Muscle of arm (tissue), 12 donors: ENCODE results near the gene CLEC16A. TPM values are rescaled to one million over a fixed set of nuclear protein-coding genes. Genes with fewer than 3 reads are reported as not detected.
"Not testable (repeated sequence)": the region's sequence is repeated elsewhere in the genome, so short reads cannot be mapped to it uniquely, and the experiment has no call there.

Experiments
- DNase-seq: peaks from one replicate; pipeline ENCODE4 v3.0.0-alpha.2; 2013
- polyA plus RNA-seq, 12 donors: library from polyadenylated mRNA; unstranded; fragments of 120-200 nt; gene quantifications; one replicate each; pipeline ENCODE4 v1.2.1, GENCODE V29; 2013; ENCODE audit not compliant: insufficient read length in 12 of 12

Gene CLEC16A
- polyA plus RNA-seq, 12 donors: 11.8 to 16.1 (median 14.0) TPM; not detected in 1

DNA sequence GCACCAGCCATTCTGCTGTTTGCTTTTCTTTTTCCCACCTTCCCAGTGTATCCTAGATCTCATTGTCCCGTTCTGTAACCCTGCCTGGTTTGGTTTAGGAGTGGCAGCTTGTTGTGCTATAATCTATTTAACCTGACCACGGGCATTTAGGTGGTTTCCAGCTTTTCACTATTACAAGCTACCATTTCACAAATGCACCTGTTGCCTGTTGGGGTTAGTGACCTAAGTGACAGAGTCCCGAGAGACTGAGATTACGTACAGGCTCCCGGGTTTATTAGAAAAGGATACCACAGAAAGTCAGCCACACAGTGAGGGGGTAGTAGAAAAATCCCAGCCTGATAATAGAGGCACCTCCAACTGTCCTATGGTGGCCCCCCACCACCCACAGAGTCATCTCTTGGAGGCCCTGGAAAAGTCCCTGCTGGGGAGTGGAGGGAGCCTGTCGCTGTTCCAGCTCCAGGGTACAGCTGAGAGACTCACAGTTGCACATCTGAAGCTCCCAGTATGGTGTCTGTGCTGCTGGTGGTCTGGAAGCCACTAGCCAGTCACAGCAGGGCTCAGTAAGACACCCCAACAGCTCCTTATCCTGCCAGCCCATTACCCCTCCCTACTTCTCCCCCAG, 21.2 kb downstream of the CLEC16A start:
- no peak for DNase-seq

DNA sequence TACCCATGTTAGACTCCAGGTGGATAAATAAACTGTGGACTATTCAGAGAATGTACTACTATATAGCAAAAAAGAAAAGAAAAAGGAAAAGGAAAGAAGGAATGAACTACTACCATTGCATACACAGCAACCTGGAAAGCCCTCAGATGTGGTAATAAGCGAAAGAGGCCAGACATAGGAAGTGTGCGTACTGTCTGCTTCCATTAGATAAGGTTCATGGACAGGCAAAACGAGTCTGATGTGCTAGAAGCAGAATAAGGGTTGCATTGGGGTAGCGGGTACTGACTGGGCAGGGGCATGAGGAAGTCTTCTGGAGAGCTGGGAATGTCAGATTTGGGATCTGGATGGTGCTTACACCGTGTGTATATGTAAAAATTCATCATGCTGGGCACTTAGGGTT, 21.8 kb downstream of the CLEC16A start:
- DNase-seq: no peak

DNA sequence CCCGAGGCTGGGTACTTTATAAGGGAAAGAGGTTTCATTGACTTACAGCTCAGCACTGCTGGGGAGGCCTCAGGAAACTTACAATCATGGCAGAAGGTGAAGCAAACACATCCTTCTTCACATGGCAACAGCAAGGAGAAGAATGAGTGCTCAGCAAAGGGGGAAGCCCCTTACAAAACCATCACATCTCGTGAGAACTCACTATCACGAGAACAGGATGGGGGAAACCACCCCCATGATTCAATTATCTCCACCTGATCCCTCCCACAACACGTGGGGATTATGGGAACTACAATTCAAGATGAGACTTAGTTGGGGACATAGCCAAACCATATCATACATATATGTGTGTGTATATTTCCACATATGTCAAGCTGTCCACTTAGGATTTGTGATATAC, 22.2 kb downstream of the CLEC16A start:
- DNase-seq: not testable (repeated sequence)

DNA sequence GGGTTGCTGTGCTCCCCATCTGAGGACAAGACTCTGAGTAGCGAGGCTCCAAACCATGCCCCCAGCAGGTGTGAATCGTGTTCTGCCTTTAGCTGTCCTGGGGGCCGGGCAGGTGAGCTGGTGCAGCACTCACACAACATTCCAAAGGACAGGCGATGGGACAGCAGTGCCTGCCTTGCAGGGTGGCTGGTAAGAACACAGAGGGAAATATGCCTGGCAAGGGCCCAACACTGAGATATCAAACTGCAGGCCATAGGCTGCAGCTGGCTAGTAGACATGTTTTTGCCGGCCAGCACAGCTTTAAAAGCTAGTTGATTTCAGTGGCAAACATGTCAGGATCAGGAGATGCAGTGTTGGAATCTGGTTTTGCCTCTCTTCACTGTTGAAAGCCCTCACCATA, 23.6 kb downstream of the CLEC16A start:
- no peak for DNase-seq

DNA sequence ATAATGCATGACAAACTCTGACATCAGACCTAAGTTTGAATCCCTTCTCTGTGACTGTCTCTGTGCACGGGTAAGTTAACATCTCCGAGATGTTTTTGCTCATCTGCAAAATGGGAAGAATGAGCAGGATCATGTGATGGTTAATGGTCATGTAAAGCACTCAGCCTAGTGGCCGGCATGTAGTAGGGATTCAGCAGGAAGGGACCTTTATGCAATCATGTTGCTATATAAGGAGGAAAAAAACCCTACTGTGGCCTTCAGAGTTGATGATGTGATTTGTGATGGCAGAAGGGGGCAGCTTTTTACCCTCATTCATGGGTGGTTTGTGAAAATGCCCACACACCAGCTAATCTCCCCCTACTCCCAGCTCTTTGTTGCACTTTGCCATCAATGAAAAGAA, 24.1 kb downstream of the CLEC16A start:
- DNase-seq: no peak

DNA sequence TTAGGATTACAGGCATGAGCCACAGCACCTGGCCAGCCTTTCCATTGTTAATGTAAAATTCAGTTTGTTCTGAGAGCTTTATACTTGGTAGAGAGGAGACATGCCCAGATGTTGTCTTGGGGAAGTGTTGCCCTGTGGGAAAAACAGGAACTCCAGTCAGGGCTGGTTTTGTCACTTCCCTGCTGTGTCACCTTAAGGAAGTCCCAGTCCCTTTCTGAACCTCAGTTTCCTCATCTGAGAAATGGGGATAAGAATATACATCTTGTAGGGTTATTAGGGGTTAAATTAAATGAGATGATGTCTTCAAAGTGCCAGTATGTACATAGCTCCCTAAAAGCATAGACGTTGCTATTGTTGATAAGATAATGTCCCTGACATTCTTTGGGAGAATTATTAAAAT, 25.3 kb downstream of the CLEC16A start:
- no peak for DNase-seq

DNA sequence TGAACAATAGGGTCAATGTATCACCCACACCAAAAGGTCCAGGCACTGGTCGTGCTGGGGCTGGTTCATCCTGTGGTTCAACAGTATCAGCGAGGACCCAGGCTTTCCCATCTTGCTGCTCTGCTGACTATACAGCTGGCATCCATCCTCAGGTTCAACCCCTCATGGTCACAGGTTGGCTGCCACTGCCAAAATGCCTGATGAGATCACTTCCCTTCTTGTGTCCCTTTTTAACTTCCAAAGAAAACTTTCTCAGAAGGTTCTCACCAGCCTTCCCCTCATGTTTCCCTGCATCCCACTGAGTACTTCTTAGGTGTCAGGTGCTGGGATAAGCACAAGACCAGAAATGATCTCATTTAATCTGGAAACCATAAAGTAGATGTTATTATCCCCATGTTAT, 25.7 kb downstream of the CLEC16A start:
- DNase-seq: no peak

DNA sequence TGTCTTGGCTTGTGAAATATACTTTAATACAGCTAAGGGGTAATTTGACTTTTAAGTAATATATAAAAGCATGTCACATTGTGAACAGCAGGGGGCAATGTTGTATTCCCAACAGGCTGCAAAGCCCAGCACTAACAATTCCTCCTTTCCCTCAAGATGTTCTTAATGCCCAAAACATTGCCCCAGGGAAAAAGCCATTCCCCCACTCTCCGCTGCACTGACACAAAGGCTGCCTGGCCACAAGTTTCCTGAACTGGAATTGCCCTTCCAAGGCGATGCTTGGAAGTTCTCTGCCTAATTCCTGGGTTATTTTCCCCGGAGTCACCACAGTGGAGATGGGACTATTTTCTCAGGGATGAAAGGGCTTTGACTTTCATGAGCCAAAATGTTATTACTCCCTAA, 27.2 kb downstream of the CLEC16A start:
- peak; percentile 88 for DNase-seq

DNA sequence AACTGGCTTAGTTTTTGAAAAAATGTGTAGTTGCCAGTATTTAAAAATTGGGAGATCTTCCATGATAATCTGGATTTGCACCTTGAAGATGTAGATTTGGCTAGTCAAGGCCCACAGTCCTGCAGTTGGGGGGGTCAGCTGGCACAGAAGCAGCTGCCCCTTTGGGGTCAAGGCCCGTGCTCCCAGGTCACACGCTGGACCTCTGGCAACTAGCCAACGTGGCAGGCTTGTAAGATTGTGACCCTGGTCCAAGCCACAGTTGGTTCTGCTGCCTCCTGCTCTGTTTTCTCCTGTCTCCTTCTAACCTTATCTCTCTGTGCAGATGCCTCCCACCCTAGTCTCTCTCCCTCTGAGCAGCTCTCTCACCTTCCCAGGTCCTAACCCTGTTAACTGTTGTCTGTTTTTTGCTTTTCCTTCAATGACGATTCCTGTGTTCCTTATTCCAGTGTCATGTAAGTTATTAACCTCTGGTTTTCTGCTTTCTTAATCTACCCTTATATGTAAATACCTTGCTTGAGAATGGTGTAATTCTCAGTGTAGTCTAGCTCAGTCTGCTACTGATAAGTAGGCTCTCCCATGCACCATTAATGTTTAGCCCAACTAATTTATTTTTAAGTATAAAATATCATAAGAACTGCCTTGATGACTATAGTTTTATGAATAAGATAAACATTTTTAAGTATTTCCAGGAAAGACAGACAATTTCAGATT, 27.9 kb downstream of the CLEC16A start:
- DNase-seq: no peak

DNA sequence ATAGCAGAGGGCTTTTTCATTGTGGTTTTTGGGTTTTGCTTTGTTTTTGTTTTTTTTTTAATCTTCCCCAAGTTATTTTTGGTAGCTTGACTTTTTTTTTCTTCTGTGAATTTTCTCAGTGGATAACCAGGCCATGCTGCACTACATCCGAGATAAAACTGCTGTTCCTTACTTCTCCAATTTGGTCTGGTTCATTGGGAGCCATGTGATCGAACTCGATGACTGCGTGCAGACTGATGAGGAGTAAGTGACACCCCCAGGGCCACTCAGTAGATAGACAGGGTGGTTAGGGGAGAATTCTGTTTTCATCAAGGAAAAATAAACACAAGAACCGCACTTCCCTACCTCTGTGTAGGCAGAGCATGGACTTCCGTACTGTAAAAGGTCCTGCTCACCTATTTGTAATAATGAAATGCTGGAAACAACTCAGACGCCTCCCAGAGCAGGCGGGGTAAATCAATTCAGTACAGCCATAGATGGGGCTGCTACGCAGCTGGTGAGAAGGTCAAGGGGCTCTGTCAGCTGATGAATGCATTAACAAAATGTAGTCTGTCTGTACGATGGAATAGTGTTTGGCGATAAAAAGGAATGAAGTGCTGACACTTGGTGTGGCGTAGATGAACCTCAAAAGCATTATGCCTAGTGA, 28.6 kb downstream of the CLEC16A start:
- DNase-seq: no peak

DNA sequence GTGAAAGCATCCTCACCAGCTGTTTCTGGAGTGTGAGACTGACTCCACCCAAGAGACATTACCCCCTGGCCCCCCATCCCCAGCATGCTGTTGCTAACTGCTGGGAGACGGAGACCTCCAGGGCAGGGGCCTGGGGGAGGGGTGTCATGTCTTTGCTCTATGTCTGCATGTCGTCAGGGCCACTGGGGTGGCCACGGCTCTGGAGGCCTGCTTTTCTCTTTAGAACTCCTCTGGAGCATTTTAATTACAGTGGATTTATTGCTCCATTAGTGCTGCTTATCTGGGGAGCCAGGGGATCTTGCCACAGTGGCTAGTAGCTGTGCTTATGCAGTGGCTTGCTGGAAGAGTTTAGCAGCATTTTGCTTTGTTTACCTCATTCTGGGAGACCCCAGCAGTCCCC, 32.3 kb downstream of the CLEC16A start:
- no peak for DNase-seq

DNA sequence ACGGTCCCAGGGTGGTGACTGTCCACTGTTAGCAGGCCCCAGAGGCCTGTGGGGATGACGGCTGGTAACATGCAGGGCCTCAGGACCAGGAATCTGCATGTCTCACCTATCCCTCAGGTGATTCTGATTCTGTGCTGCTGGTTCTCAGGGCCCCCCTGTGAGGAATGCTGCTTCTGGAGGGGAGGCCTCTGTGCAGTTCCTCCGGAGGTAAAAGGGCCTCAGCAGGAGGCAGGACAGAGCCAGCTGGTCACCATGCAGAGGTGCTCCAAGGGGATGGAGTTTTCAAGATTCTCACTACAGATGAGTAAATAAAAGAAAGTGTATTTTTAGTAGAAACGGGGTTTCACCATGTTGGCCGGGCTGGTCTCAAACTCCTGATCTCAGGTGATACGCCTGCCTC, 33.8 kb downstream of the CLEC16A start:
- no peak for DNase-seq

DNA sequence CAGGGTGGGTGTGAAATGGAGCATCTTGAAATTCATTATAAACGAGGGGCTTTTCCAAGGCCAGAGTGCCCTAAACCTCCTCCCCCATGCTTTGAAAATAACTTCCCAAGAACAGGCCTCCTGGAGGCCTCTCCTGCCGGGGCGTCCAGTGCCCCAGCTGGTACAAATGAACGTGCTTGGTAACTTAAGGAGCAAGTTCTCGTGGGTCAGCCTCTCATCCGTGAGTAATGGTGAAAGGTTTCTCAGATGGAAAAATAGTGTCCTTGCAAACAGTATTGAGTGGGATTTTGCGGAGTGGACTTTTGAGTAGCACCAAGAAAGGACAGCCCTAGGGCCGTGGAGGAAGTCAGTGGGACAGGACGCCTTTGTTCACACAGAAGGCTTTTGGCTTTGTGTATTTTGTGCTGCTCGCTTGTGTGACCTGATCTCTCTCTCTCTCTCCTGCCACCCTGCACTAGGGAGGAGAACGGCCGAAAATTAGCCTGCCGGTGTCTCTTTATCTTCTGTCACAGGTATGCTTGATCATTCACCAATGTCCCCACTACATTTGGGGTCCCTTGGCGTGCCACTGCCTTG, 34.6 kb downstream of the CLEC16A start:
- DNase-seq: no peak

DNA sequence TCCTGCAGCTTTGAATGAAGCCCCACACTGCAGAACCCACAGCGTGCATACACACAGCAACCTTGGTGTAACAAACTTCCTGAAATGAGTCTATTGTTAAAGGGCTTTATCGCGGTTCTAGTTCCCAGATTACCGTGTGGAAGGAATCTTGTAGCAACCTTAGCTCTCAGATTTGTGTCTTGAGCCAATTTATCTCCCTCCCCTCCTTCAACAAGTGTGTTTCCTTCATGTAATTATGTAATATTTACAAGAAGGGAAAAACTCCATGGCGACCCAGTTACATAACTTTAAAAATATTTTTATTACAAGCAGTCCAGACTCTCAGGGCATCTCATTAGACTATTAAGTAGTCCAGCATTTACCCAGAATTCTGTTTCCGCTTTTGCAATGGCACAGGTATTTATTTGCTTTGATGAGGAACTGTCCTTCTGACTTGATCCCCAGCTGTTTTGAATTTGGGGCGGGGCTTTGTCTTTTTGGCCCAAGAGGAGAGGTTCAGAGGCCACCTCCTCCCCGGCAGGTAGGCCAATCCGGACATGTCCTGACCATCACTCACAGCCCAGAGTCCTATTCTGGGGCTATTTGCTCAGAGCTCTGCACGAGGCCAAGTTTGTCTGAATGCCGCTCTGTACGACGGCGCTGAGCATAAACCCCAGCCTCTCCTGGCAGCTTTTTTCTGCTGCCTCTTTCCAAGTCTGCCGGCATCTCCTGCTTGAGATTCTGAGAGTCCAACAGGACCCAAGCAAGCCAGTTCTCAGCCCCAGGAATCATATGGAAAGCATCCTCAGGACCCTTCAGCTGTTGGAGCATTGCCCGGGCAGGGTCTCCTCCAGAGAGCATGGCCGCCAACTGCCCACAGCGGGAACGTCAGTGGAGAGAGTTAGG, 35.6 kb downstream of the CLEC16A start:
- DNase-seq: peak; percentile 84

DNA sequence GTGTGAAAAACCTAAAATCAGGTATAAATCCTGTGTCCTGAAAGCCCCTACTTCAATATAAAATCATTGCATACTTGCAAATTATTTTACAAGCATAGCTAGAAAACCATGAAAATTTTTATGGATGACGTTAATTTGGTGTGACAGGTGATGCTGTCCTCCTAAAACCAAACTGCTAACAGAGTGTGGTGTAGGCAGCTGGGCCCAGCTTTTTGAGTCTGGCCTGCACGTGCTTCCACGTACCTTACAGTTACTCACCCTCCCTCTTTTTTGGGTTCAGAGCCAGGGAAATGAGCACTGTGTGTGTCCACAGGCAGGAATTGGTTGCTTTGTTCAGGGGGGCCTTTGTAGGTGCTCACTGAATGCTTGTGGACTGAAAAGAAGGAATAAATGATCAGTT, 36.4 kb downstream of the CLEC16A start:
- no peak for DNase-seq

DNA sequence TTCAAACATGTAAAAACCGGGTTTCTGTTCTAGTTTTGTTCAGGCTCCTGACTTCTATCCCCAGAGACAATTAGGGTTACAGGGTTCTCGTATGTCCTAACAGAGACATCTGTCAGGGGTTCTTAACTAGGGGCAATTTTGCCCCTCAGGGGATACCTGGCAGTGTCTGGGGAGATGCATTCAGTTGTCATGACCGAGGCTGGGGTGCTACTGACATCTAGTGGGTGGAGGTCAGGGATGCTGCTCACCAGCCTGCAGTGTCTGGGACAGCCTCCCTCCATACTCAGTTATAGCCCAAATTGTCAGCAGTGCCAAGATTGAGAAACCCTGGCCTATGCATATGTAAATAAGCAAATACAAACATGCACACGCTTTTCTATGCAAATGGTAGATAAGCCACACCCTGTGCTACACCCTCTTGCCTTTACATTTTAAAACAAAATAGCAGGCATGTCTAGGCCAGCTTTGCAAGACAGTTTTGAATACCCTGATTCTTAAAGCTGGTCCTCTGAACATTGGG, 37.4 kb downstream of the CLEC16A start:
- DNase-seq: no peak

DNA sequence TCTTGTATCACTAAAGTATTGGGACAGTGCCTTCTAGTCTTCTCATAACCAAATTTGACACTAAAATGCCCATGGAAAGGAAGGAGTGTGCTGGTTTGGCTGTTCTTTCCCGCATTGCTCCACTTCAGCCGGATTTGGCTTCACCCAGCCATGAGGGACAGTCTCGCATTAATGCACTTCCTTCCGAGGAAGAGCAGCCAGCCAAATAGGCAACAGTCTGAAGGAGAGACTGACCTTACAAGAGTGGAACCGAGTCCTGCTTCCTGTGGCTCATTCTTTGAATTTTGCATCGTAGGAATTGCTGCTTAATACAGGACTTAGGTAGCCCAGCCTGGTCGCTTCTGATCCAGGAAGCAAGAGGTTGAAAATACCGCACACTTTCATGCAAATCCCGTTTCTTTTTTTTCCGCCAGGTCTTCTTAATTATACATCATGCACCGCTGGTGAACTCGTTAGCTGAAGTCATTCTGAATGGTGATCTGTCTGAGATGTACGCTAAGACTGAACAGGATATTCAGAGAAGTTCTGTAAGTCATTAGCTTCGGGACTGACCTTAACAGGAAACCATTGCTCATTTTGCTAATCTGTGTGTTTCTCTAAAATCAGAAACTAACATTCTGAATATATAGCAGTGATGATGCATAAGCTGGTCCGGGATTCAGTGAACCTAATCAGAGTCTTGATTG, 38.2 kb downstream of the CLEC16A start:
- peak; percentile 75 for DNase-seq

DNA sequence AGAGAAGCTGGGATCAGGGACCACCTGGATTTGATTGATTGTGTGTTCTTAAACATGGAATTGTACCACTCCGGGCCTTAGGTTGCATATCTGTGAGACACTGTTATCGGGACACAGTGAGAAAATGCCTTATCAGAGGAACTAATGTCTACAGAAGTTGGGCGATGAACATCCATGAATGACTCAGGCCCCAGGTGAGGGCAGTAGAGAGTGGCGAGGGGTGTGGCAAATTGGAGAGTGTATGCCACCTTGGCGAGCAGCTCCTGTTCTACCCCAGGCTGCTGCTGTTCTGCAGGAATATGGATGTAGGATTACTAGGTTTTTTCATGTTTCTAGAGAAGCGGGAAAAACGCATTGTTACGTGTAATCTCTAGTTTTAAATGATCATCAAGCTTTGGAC, 38.8 kb downstream of the CLEC16A start:
- no peak for DNase-seq

DNA sequence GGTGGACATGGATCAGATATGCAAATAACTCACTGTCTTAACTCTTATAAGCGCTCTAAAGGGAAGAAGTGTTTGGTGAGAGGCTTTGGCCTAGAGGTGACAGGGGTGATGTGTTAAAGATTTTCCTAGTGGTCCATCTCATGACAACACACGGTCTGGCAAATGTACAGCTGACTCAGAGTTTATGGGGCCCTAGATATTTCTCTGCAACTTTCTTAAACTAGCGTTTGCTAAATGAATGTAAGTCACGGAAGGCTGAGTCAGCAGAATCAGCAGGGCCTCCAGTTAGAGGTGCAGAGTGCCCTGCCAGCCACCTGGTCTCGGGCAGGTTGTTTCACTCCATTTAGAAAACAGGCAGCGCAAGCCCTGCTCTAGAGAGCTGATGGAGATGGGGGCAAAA, 40.1 kb downstream of the CLEC16A start:
- peak; percentile 46 for DNase-seq

DNA sequence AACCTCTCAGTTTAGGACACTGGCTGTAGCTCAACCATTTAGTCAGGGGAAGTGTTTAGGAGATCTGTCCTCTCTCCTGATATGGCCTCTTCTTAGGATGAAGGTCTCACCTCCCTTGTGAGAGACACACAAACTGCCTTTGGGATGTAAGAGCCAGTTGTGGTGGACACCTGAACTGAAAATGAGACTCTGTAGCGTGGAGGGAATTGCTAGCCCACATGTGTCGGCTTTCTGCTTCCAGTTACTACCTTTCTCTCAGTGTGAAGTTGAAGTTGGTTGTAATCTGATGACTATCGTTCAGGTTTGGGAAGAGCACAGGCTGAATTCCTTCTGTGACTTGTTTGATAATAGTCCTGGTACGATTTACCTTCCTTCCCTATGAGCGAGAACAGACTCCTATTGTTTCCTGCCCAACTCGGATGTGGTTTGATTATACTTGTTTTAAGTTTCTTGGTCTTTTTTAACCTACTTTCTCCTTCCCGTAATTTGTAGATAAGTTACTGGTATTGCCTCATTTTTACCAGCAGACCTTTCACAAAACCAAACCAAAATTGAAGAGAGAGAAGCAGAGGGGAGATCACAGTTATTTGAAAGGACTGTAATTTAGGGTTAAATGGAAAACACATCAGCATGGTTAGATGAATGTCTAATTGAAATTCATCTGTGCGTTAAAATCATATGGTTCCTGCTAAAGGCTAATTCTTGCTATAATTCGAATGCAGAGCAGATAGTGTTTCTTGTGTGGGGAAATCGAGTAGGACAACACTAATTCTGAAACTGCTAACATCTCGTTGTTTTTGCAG, 43.2 kb downstream of the CLEC16A start:
- no peak for DNase-seq
